K562 (cell line): ENCODE measurements around the gene STYXL1. TPM values are rescaled to one million over a fixed set of nuclear protein-coding genes. Genes with fewer than 3 reads are reported as not detected.

Experiments used
- ATAC-seq: fragments of 200-7000 bp; cut with Tn5 transposase; 3 replicates; pipeline ENCODE4 v1.9.1; 2020; ENCODE audit warnings: moderate library complexity
- BruUV-seq: library from RNA; stranded (reverse); fragments of 400-500 nt; replicated peaks from 2 replicates; lab custom pipeline; 2021; lab: Mats Ljungman, UMichigan
- CTCF ChIA-PET: fragments of 300-600 bp; formaldehyde crosslinking; extraction: SDS; loops from one replicate; lab custom pipeline; 2021; ENCODE audit warnings: low intra/inter-chr PET ratio; lab: Yijun Ruan, JAX
- POLR2A ChIA-PET: fragments of 300-600, 350-650 bp; sonication (Branson Sonifier 250); formaldehyde crosslinking; extraction: SDS; loops from one replicate; lab custom pipeline; 2021; ENCODE audit warnings: antibody characterized with exemption, inconsistent platforms; lab: Yijun Ruan, JAX
- DNase-seq, 4 experiments: peaks; one replicate each; pipeline versions ENCODE4 v3.0.0 to v3.0.0-alpha.2; 2011 to 2018; ENCODE audit warnings: low spot score in 3 of 4, mixed read lengths in 3 of 4; ENCODE audit errors: extremely low read depth in 1 of 4
- FAIRE-seq: peaks from 2 replicates; lab custom pipeline; 2011; peaks lifted over from hg19 to GRCh38; lab: Jason Lieb, UNC
- H2AFZ ChIP-seq: 2 replicates; pipeline ENCODE4 v1.6.0; 2011; ENCODE audit warnings: low read depth, low read length, control low read depth, inconsistent platforms
- H3K27ac ChIP-seq: fragments of 200-600 bp; 3 replicates; pipeline ENCODE4 v1.8.0; 2011; ENCODE audit warnings: low read depth, mild to moderate bottlenecking, control low read depth, inconsistent platforms, low read length, moderate library complexity, mixed read lengths; ENCODE audit errors: extremely low read depth
- H3K27me3 ChIP-seq, 2 experiments: fragments of 300-600 bp in 1 of 2; 2 replicates in 1 of 2; 3 replicates in 1 of 2; pipeline versions ENCODE4 v1.6.0 to v1.8.0; 2011; ENCODE audit warnings: inconsistent platforms in 2 of 2, low read length in 2 of 2, mild to moderate bottlenecking in 1 of 2, mixed read lengths in 1 of 2, moderate library complexity in 1 of 2; ENCODE audit not compliant: control insufficient read depth in 2 of 2, insufficient read depth in 2 of 2
- H3K36me3 ChIP-seq: fragments of 300-600 bp; 3 replicates; pipeline ENCODE4 v1.8.0; 2011; ENCODE audit warnings: mild to moderate bottlenecking, low read length, inconsistent platforms; ENCODE audit not compliant: control insufficient read depth, insufficient read depth
- H3K4me1 ChIP-seq, 2 experiments: fragments of 200-600 bp in 1 of 2; replicated peaks in 1 of 2; 2 replicates in 1 of 2; 3 replicates in 1 of 2; pipeline versions ENCODE4 v1.5.1 to v1.8.0; 2011; ENCODE audit warnings: inconsistent platforms in 2 of 2, low read length in 2 of 2, mild to moderate bottlenecking in 1 of 2, mixed read lengths in 1 of 2, moderate library complexity in 1 of 2; ENCODE audit not compliant: control insufficient read depth in 2 of 2, insufficient read depth in 2 of 2
- H3K4me2 ChIP-seq: 2 replicates; pipeline ENCODE4 v1.6.1; 2011; ENCODE audit warnings: low read length, control low read depth, inconsistent platforms, mixed read lengths; ENCODE audit not compliant: insufficient read depth
- H3K4me3 ChIP-seq: fragments of 200-600 bp; sonication (generic), shearing (Covaris generic); 2 replicates; pipeline ENCODE4 v1.5.1; 2016; ENCODE audit warnings: control low read depth, inconsistent platforms
- H3K79me2 ChIP-seq: fragments of 200-600 bp; 3 replicates; pipeline ENCODE4 v1.8.0; 2011; ENCODE audit warnings: low read length, inconsistent platforms; ENCODE audit not compliant: control insufficient read depth, insufficient read depth
- H3K9ac ChIP-seq, 2 experiments: 2 replicates each; pipeline versions ENCODE4 v1.6.0 to v1.6.1; 2011; ENCODE audit warnings: low read depth in 2 of 2, low read length in 2 of 2, control low read depth in 1 of 2, inconsistent platforms in 1 of 2, mild to moderate bottlenecking in 1 of 2, mixed read lengths in 1 of 2; ENCODE audit not compliant: insufficient read depth in 1 of 2
- H3K9me1 ChIP-seq: one replicate; pipeline ENCODE4 v1.6.0; 2011; ENCODE audit warnings: inconsistent platforms, mild to moderate bottlenecking, low read length, moderate library complexity; ENCODE audit not compliant: control insufficient read depth, insufficient read depth
- H3K9me3 ChIP-seq: replicated peaks from 2 replicates; pipeline ENCODE4 v1.5.1; 2011; ENCODE audit warnings: low read depth, low read length, inconsistent platforms; ENCODE audit not compliant: control insufficient read depth, insufficient read depth
- H4K20me1 ChIP-seq: replicated peaks from 2 replicates; pipeline ENCODE4 v1.6.1; 2011; ENCODE audit warnings: low read length, inconsistent platforms, mixed read lengths; ENCODE audit not compliant: control insufficient read depth, insufficient read depth
- ATF1 ChIP-seq, 2 experiments: fragments of 450-650 bp in 1 of 2; IDR thresholded peaks; 2 replicates each; pipeline ENCODE4 v1.6.1; 2016; ENCODE audit warnings: missing compliant biosample characterization in 1 of 2, missing genetic modification characterization in 1 of 2
- CBFA2T2 ChIP-seq: fragments of 450-650 bp; conservative IDR thresholded peaks from 2 replicates; pipeline ENCODE4 v1.6.1; 2017; ENCODE audit warnings: mild to moderate bottlenecking
- CHD1 ChIP-seq: fragments of 200-600 bp; sonication (generic); IDR thresholded peaks from one replicate; pipeline ENCODE4 v1.6.1; 2012; ENCODE audit warnings: mild to moderate bottlenecking, moderate library complexity, low read length, inconsistent platforms
- JUND ChIP-seq, 2 experiments: IDR thresholded peaks; 2 replicates in 1 of 2; 3 replicates in 1 of 2; pipeline ENCODE4 v1.6.1; 2011; ENCODE audit warnings: borderline replicate concordance in 2 of 2, low read depth in 2 of 2, low read length in 2 of 2, improper control_type of control experiment in 1 of 2, missing biosample characterization in 1 of 2, missing genetic modification characterization in 1 of 2, missing genetic modification reagents in 1 of 2
- KDM1A ChIP-seq, 2 experiments: fragments of 450-650 bp; IDR thresholded peaks; 2 replicates each; pipeline ENCODE4 v1.6.1; 2016; ENCODE audit warnings: mild to moderate bottlenecking in 2 of 2
- PHTF2 ChIP-seq: fragments of 250-450 bp; sonication (Bioruptor Pico); IDR thresholded peaks from 2 replicates; pipeline ENCODE4 v1.5.0; 2021; ENCODE audit warnings: mild to moderate bottlenecking
- SMAD1 ChIP-seq: fragments of 150-350 bp; IDR thresholded peaks from 2 replicates; pipeline ENCODE4 v1.6.1; 2014; ENCODE audit warnings: low read length, low read depth; ENCODE audit not compliant: partially characterized antibody
- ZNF384 ChIP-seq: IDR thresholded peaks from 2 replicates; pipeline ENCODE4 v1.6.1; 2012; ENCODE audit warnings: low read depth, low read length, improper control_type of control experiment
- WGBS: fragments of 100-300 bp; shearing (Covaris generic); methylation state at CpG from one replicate; pipeline ENCODE4 v1.1.6; 2016; ENCODE audit warnings: low coverage, mixed read lengths; ENCODE audit not compliant: insufficient coverage; ENCODE audit errors: missing lambda C conversion rate; 5-methylcytosine and 5-hydroxymethylcytosine counted together
- in situ Hi-C: fragments of 300-500 bp; cut with MboI; formaldehyde crosslinking; loops from 4 replicates; pipeline ENCODE4 v1.15.0; 2018; ENCODE audit warnings: inconsistent platforms, mixed read lengths
- intact Hi-C: fragments of 100-400 bp; cut with micrococcal nuclease; formaldehyde crosslinking; loops from 2 replicates; pipeline ENCODE4 v1.14.2; 2022
- polyA plus RNA-seq, 8 experiments: library from polyadenylated mRNA; depleted of rRNA in 4 of 8; stranded (reverse) in 5 of 8; unstranded in 3 of 8; fragments of >200 nt; fragmentation: Nextera tagmentation in 2 of 8; fragmentation: Illumina TruSeq in 1 of 8; extraction: Ambion mirVana in 2 of 8; extraction: Trizol in 1 of 8; gene quantifications; 2 replicates each; pipeline versions ENCODE4 v1.2.1 to v1.2.3, GENCODE V29; 2011 to 2014; ENCODE audit warnings: inconsistent platforms in 1 of 8, missing spikeins in 1 of 8
- total RNA-seq, 7 experiments: library from RNA; depleted of rRNA in 6 of 7; stranded (reverse); fragments of >200 nt in 6 of 7; fragmentation: Illumina TruSeq in 2 of 7; extraction: Trizol in 2 of 7; gene quantifications; 2 replicates each; pipeline versions ENCODE4 v1.2.1 to v1.2.3, GENCODE V29; 2011 to 2021; ENCODE audit warnings: low replicate concordance in 1 of 7

Gene STYXL1
- total and polyA plus RNA-seq, 9 of the 15 experiments (the other 6 are each of a cell fraction or from before 2014, with no cell fraction given), result 36.5 to 97.2 (median 49.9) TPM

DNA sequence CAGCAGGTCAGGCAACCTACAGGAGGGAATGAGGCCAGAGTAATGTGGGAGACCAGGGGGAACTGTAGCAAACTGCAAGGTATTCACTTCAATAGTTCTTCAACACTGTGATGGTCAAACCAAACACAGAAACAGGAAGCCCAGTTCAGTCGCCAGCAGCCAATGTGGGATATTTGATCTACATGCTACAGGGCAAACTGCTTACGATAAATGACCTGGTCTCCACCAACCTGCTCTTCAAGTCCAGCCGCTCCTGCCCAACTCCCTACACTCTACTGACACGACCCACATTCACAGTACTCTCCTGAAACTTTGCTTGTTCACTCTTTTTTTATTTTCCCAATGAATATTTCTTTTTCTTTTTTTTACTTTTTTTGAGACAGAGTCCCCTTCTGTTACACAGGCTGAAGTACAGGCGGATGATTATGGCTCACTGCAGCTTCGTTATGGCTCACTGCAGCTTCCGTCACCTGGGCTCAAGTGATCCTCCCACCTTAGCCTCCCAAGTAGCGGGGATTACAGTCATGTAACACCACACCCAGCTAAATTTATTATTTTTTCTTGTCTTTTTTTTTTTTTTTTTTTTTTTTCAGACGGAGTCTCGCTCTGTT is 42.2 kb upstream of the STYXL1 start:
- CTCF ChIA-PET, result no interaction called here
- DNase-seq, result no peak
- H4K20me1 ChIP-seq, result no peaks in the 10 kb centered on the region
- no peaks in the 10 kb centered on the region for H3K79me2 ChIP-seq
- FAIRE-seq, result no peak
- TF ChIP-seq ATF1 (CRISPR knock-in tag; IDR thresholded peaks at IDR 0.05) (no peak), ATF1 (tag; IDR thresholded peaks at IDR 0.05) (no peak), PHTF2 (CRISPR knock-in tag) (no peak), CHD1 (no peak), JUND (IDR thresholded peaks at IDR 0.05; ENCODE audit: borderline replicate concordance, low read depth, low read length) (no peak), JUND (tag; IDR thresholded peaks at IDR 0.05; ENCODE audit: borderline replicate concordance, low read depth, low read length) (no peak), KDM1A (IDR thresholded peaks at IDR 0.05) (no peak), CBFA2T2 (no peak), ZNF384 (no peak), SMAD1 (no peak)
- TF ChIP-seq, all 486 proteins: peak for 0
- Histone ChIP-seq H3K9me3 (no peaks in the 10 kb centered on the region), H3K4me1 (no peaks in the 10 kb centered on the region), H3K9ac (no peak overlapping the region), H3K9me1 (no peaks in the 10 kb centered on the region), H2AFZ (no peak overlapping the region), H3K36me3 (no peaks in the 10 kb centered on the region), H3K4me3 (no peak overlapping the region), H3K4me2 (no peak overlapping the region), H3K27me3 (peaks cover 13 to 35% of the 10 kb centered on the region in 2 experiments), H3K27ac (no peak overlapping the region)
- in situ Hi-C loops (no loop called here), intact Hi-C loops (no loop called here)
- peak; percentile 25; the same call in 2 of the 3 replicates for ATAC-seq
- no TSS peak for BruUV-seq
- 33% methylated on average over 10 of the region's 10 CpGs for WGBS
- POLR2A ChIA-PET, result no interaction called here
